CD4-positive, alpha-beta T cell treated with Interleukin-6 at 100 ng/mL for 8 hours (primary cell): ENCODE data around the gene FHIT.

Experiments used
- DNase-seq: peaks from one replicate; pipeline ENCODE4 v3.0.0-alpha.2; 2020; ENCODE audit warnings: mixed read lengths, low spot score

FHIT gene

GRCh38 chr3:60760145-60760544, 491.1 kb downstream of the FHIT start:
- no peak for DNase-seq

- DNase-seq = no peak
These were observed 491.8 kb downstream of the FHIT start for GRCh38 chr3:60759439-60759838.

GRCh38 chr3:60758831-60759230, 492.4 kb downstream of the FHIT start:
- no peak for DNase-seq

GRCh38 chr3:60758171-60758570, 493.1 kb downstream of the FHIT start:
- DNase-seq = no peak

GRCh38 chr3:60757724-60758123, 493.5 kb downstream of the FHIT start:
- DNase-seq = no peak

GRCh38 chr3:60756241-60757030, 494.8 kb downstream of the FHIT start:
- no peak for DNase-seq

GRCh38 chr3:60755094-60755493, 496.2 kb downstream of the FHIT start:
- DNase-seq = no peak

GRCh38 chr3:60754617-60755016, 496.6 kb downstream of the FHIT start:
- no peak for DNase-seq

- DNase-seq = no peak
These were observed 498.4 kb downstream of the FHIT start for GRCh38 chr3:60752809-60753208.

- no peak for DNase-seq
These were observed 504.4 kb downstream of the FHIT start for GRCh38 chr3:60746695-60747416.

GRCh38 chr3:60746043-60746638, 505.1 kb downstream of the FHIT start:
- DNase-seq = no peak

- DNase-seq = no peak
These were observed 507.6 kb downstream of the FHIT start for GRCh38 chr3:60743631-60744164.

- no peak for DNase-seq
These were observed 508.6 kb downstream of the FHIT start for GRCh38 chr3:60742606-60743145.

- DNase-seq = no peak
These were observed 513.4 kb downstream of the FHIT start for GRCh38 chr3:60737633-60738399.

GRCh38 chr3:60730371-60730770, 520.9 kb downstream of the FHIT start:
- no peak for DNase-seq

GRCh38 chr3:60729056-60729455, 522.2 kb downstream of the FHIT start:
- no peak for DNase-seq

GRCh38 chr3:60728006-60728405, 523.2 kb downstream of the FHIT start:
- DNase-seq = no peak

GRCh38 chr3:60720736-60721135, 530.5 kb downstream of the FHIT start:
- no peak for DNase-seq

- DNase-seq = no peak
These were observed 534.7 kb downstream of the FHIT start for GRCh38 chr3:60716573-60716972.

- no peak for DNase-seq
These were observed 542.9 kb downstream of the FHIT start for GRCh38 chr3:60708191-60708975.

- DNase-seq = no peak
These were observed 543.7 kb downstream of the FHIT start for GRCh38 chr3:60707452-60708020.
